Peyer's patch (tissue), 4 donors: ENCODE measurements around the gene WWOX. TPM values are rescaled to one million over a fixed set of nuclear protein-coding genes. Genes with fewer than 3 reads are reported as not detected.
"Not testable (repeated sequence)": the region's sequence is repeated elsewhere in the genome, so short reads cannot be mapped to it uniquely, and the experiment has no call there.

Source experiments
- DNase-seq, 3 donors: peaks; one replicate each; pipeline ENCODE4 v3.0.0-alpha.2; 2017 to 2019
- H3K27ac ChIP-seq, 4 donors: fragments of 200-600 bp; sonication (generic); one replicate each; pipeline ENCODE4 v1.5.1; 2016 to 2019
- H3K27me3 ChIP-seq, 2 donors: fragments of 200-600 bp; sonication (generic); one replicate each; pipeline ENCODE4 v1.5.1; 2019
- H3K36me3 ChIP-seq, 3 donors: fragments of 200-600 bp; sonication (generic); one replicate each; pipeline ENCODE4 v1.5.1; 2016 to 2019
- H3K4me1 ChIP-seq, 4 donors: fragments of 200-600 bp; sonication (generic); one replicate each; pipeline ENCODE4 v1.5.1; 2016 to 2019
- H3K4me3 ChIP-seq, 4 donors: fragments of 200-600 bp; sonication (generic); 1 replicate in 3 of 4; 2 replicates in 1 of 4; pipeline ENCODE4 v1.5.1; 2016 to 2019; ENCODE audit warnings: mild to moderate bottlenecking in 1 of 4
- H3K9me3 ChIP-seq, 4 donors: fragments of 200-600 bp; sonication (generic); one replicate each; pipeline ENCODE4 v1.5.1; 2016 to 2019; ENCODE audit warnings: mild to moderate bottlenecking in 1 of 4
- POLR2A ChIP-seq, 2 donors: fragments of 450-650 bp; IDR thresholded peaks; one replicate each; pipeline ENCODE4 v1.5.1; 2017; ENCODE audit warnings: antibody characterized with exemption in 2 of 2, mild to moderate bottlenecking in 2 of 2, moderate library complexity in 2 of 2
- small RNA-seq, 2 donors: library from RNA; depleted of rRNA; stranded (forward); fragments of <200 nt; gene quantifications; one replicate each; pipeline ENCODE3, GENCODE V24; 2016
- total RNA-seq, 4 donors: library from RNA; depleted of rRNA; stranded (reverse); fragments of >200 nt; gene quantifications; one replicate each; pipeline ENCODE4 v1.1.0, GENCODE V29; 2016
- TF ChIP-seq, protein P1 (sequence below), 6 experiments: fragments of 450-650 bp in 4 of 6; fragments of 200-600 bp in 2 of 6; sonication (generic) in 1 of 6; IDR thresholded peaks; one replicate each; pipeline ENCODE4 v1.5.1; 2017 to 2019; ENCODE audit warnings: antibody characterized with exemption in 6 of 6, mild to moderate bottlenecking in 3 of 6, moderate library complexity in 1 of 6

Gene WWOX
- total RNA-seq, 4 donors from 2014 or later: 17.3 to 197 (median 57.5) TPM

GRCh38 chr16:79253100-79253631 lies 1153.7 kb downstream of the WWOX start:
- Histone ChIP-seq H3K4me3 (no peak overlapping the region), H3K9me3 (no peaks in the 10 kb centered on the region), H3K27me3 (no peaks in the 10 kb centered on the region), H3K36me3 (no peaks in the 10 kb centered on the region), H3K27ac (no peak overlapping the region), H3K4me1 (no peaks in the 10 kb centered on the region)
- TF ChIP-seq, protein P1, sequence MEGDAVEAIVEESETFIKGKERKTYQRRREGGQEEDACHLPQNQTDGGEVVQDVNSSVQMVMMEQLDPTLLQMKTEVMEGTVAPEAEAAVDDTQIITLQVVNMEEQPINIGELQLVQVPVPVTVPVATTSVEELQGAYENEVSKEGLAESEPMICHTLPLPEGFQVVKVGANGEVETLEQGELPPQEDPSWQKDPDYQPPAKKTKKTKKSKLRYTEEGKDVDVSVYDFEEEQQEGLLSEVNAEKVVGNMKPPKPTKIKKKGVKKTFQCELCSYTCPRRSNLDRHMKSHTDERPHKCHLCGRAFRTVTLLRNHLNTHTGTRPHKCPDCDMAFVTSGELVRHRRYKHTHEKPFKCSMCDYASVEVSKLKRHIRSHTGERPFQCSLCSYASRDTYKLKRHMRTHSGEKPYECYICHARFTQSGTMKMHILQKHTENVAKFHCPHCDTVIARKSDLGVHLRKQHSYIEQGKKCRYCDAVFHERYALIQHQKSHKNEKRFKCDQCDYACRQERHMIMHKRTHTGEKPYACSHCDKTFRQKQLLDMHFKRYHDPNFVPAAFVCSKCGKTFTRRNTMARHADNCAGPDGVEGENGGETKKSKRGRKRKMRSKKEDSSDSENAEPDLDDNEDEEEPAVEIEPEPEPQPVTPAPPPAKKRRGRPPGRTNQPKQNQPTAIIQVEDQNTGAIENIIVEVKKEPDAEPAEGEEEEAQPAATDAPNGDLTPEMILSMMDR (IDR thresholded peaks at IDR 0.05): no peak
- TF ChIP-seq POLR2A (IDR thresholded peaks at IDR 0.05): no peak
- no peak for DNase-seq

GRCh38 chr16:79257953-79258490 lies 1158.6 kb downstream of the WWOX start:
- TF ChIP-seq, protein P1 (IDR thresholded peaks at IDR 0.05): no peak
- TF ChIP-seq POLR2A (IDR thresholded peaks at IDR 0.05): no peak
- no peak overlapping the region for H3K4me3 ChIP-seq
- H3K36me3 ChIP-seq: no peaks in the 10 kb centered on the region
- no peaks in the 10 kb centered on the region for H3K4me1 ChIP-seq
- H3K27me3 ChIP-seq: no peaks in the 10 kb centered on the region
- DNase-seq: no peak
- H3K9me3 ChIP-seq: no peaks in the 10 kb centered on the region
- no peak overlapping the region for H3K27ac ChIP-seq

GRCh38 chr16:79260890-79261289 lies 1161.4 kb downstream of the WWOX start:
- not testable (repeated sequence) for H3K36me3 ChIP-seq, DNase-seq, H3K4me1 ChIP-seq, H3K27me3 ChIP-seq, H3K4me3 ChIP-seq, H3K9me3 ChIP-seq, H3K27ac ChIP-seq

DNA sequence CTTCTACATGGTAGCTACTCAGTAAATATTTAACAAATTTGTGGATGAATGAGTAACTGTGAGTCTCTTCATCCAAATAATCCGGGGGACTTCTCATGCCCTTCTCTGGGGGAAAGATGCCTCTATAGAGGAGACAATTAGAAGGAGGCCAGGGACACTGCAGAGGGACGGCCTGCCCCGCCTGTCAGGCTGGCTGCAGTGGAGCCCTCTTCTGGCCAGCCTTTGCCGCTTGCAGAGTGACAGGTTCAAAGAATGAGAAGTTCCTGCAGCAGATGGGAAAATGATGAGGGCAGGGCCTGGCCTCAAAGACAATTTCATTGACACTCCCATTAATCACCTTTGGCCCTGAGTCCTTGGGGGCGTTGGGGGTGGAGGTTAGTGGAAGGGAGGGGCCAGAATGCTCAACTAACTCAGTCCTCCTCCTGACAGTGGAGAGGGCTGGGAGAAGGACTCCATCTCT lies 1162.1 kb downstream of the WWOX start:
- Histone ChIP-seq H3K4me1 (no peaks in the 10 kb centered on the region), H3K36me3 (no peaks in the 10 kb centered on the region), H3K9me3 (no peaks in the 10 kb centered on the region), H3K4me3 (no peak overlapping the region), H3K27me3 (no peaks in the 10 kb centered on the region), H3K27ac (no peak overlapping the region)
- peak in 2 of 3 donors; percentile 65 to 71 for DNase-seq
- TF ChIP-seq, protein P1 (IDR thresholded peaks at IDR 0.05): peak in 4 of 6 experiments; percentile 38 to 63 (median 60)
- TF ChIP-seq POLR2A (IDR thresholded peaks at IDR 0.05): no peak

DNA sequence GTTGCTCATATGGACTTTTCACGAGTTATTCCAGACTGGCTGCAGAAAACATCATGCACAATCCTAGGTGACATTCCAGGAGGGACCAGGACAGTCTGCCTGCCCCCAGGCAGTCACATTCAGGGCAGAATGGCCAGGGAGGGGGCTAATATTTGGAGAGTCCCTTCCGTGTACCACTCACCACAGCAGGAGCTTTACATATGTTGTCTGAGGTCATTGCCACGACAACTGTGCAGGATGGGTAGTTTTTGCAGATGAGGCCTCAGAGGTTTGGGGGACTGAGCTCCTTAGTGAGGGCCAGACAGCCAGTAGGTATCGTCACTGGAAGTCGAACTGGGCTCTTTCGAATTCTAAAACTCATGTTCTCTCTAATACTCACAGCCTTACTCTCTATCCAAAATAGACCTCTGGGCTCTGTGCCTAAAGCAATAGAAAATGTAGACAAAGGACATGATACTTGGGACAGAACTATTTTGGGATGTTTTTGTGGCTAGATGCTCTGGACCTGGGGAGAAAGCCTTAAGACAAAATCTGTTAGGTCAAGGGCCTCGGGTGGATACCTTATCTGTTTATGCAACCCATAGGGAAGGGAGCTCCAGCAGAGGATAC lies 1162.6 kb downstream of the WWOX start:
- no peak for TF ChIP-seq POLR2A (IDR thresholded peaks at IDR 0.05)
- TF ChIP-seq, protein P1 (IDR thresholded peaks at IDR 0.05): no peak
- DNase-seq: no peak
- no peaks in the 10 kb centered on the region for H3K9me3 ChIP-seq
- H3K36me3 ChIP-seq: no peaks in the 10 kb centered on the region
- H3K27ac ChIP-seq: no peak overlapping the region
- no peak overlapping the region for H3K4me3 ChIP-seq
- no peaks in the 10 kb centered on the region for H3K4me1 ChIP-seq
- H3K27me3 ChIP-seq: no peaks in the 10 kb centered on the region

Small RNA genes within 50 kb of the gene (small RNA-seq; reads per million reads assigned to genes)
- 0 reads per million in 2 donors for gene AC027279.3

Other genes starting within 250 kb of the WWOX start
- not detected for gene CLEC3A, start 77.1 kb upstream of the WWOX start, total RNA-seq